MCF 10A (cell line): ENCODE results near the gene SAP30BP. TPM values are rescaled to one million over a fixed set of nuclear protein-coding genes. Genes with fewer than 3 reads are reported as not detected.

Source experiments
- BruUV-seq: library from RNA; stranded (reverse); fragments of 400-500 nt; replicated peaks from 2 replicates; lab custom pipeline; 2021; lab: Mats Ljungman, UMichigan
- CTCF ChIA-PET: fragments of 300-600 bp; sonication (Branson Sonifier 250); formaldehyde crosslinking; extraction: SDS; loops from one replicate; lab custom pipeline; 2021; ENCODE audit warnings: antibody characterized with exemption, inconsistent platforms; lab: Yijun Ruan, JAX
- POLR2A ChIA-PET: fragments of 300-600, 350-650 bp; sonication (Branson Sonifier 250); formaldehyde crosslinking; extraction: SDS; loops from one replicate; lab custom pipeline; 2020; ENCODE audit warnings: antibody characterized with exemption, inconsistent platforms; lab: Yijun Ruan, JAX
- DNase-seq: peaks from one replicate; pipeline ENCODE4 v3.0.0-alpha.2; 2018; ENCODE audit not compliant: unreplicated experiment
- H3K27ac Mint-ChIP-seq: one replicate; pipeline ENCODE4 v1.8.0; 2022; ENCODE audit warnings: mild to moderate bottlenecking, low read depth, mixed read lengths; ENCODE audit not compliant: unreplicated experiment
- H3K27me3 Mint-ChIP-seq: one replicate; pipeline ENCODE4 v1.8.0; 2022; ENCODE audit warnings: mixed read lengths; ENCODE audit not compliant: insufficient read depth, unreplicated experiment
- H3K36me3 Mint-ChIP-seq: one replicate; pipeline ENCODE4 v1.8.0; 2022; ENCODE audit warnings: mild to moderate bottlenecking, moderate library complexity, mixed read lengths; ENCODE audit not compliant: insufficient read depth, unreplicated experiment
- H3K4me1 Mint-ChIP-seq: one replicate; pipeline ENCODE4 v1.8.0; 2022; ENCODE audit warnings: mixed read lengths; ENCODE audit not compliant: insufficient read depth, unreplicated experiment
- H3K4me3 Mint-ChIP-seq: one replicate; pipeline ENCODE4 v1.8.0; 2022; ENCODE audit warnings: mild to moderate bottlenecking, moderate library complexity, mixed read lengths; ENCODE audit not compliant: unreplicated experiment
- H3K9me3 Mint-ChIP-seq: one replicate; pipeline ENCODE4 v1.8.0; 2022; ENCODE audit warnings: mixed read lengths; ENCODE audit not compliant: unreplicated experiment
- CTCF ChIP-seq: fragments of 200-600 bp; IDR thresholded peaks from one replicate; pipeline ENCODE4 v1.8.0; 2022; ENCODE audit warnings: antibody characterized with exemption, mild to moderate bottlenecking; ENCODE audit not compliant: unreplicated experiment
- intact Hi-C: fragments of 100-400 bp; cut with micrococcal nuclease; formaldehyde crosslinking; loops from 2 replicates; pipeline ENCODE4 v1.14.1; 2022
- total RNA-seq: library from RNA; stranded (reverse); gene quantifications from 2 replicates; pipeline ENCODE4 v1.2.3, GENCODE V29; 2022

Gene SAP30BP
- total RNA-seq, 1 experiment from 2014 or later: 123 TPM

- POLR2A ChIA-PET: interaction anchor here (0.6 to 4.0 kb wide), 19 partner anchors 8 to 228 kb away, joined by 3 to 48 read pairs (median 6); partner anchors contain the start of genes GALK1, ITGB4, TRIM65 and UNK
- CTCF ChIA-PET: interaction anchor here (0.7 to 1.6 kb wide), 5 partner anchors 11 to 80 kb away, joined by 3 to 8 read pairs (median 4); partner anchors contain the start of gene SMIM5
- no peak for TF ChIP-seq CTCF
- H3K27ac Mint-ChIP-seq: no peak overlapping the region
- DNase-seq: no peak
- no peak overlapping the region for H3K4me3 Mint-ChIP-seq
- intact Hi-C loops: no loop called here
- peaks cover 55% of the 10 kb centered on the region for H3K36me3 Mint-ChIP-seq
- no peaks in the 10 kb centered on the region for H3K9me3 Mint-ChIP-seq
- BruUV-seq: no TSS peak
- H3K27me3 Mint-ChIP-seq: no peaks in the 10 kb centered on the region
- peaks cover 15% of the 10 kb centered on the region for H3K4me1 Mint-ChIP-seq
These were observed 1.4 kb downstream of the SAP30BP start for GRCh38 chr17:75668489-75668888.

GRCh38 chr17:75670868-75671267 lies 3.7 kb downstream of the SAP30BP start:
- CTCF ChIA-PET: interaction anchor here (0.6 to 1.7 kb wide), 7 partner anchors 9 to 55 kb away, joined by 3 to 5 read pairs (median 4); no protein-coding TSS in a partner anchor
- POLR2A ChIA-PET: interaction anchor here (0.6 to 26.7 kb wide), 7 partner anchors 9 to 109 kb away, joined by 3 to 748 read pairs (median 4); partner anchors contain the start of gene ITGB4
- peaks cover 56% of the 10 kb centered on the region for H3K36me3 Mint-ChIP-seq
- no peaks in the 10 kb centered on the region for H3K9me3 Mint-ChIP-seq
- intact Hi-C loops: no loop called here
- DNase-seq: no peak
- TF ChIP-seq CTCF: no peak
- H3K27me3 Mint-ChIP-seq: no peaks in the 10 kb centered on the region
- peaks cover 8% of the 10 kb centered on the region for H3K4me1 Mint-ChIP-seq
- no peak overlapping the region for H3K27ac Mint-ChIP-seq
- H3K4me3 Mint-ChIP-seq: no peak overlapping the region
- no TSS peak for BruUV-seq

- no peak for DNase-seq
- Mint-ChIP-seq H3K4me1 (peaks cover 7% of the 10 kb centered on the region), H3K27me3 (no peaks in the 10 kb centered on the region), H3K9me3 (no peaks in the 10 kb centered on the region), H3K36me3 (peaks cover 67% of the 10 kb centered on the region), H3K4me3 (no peak overlapping the region), H3K27ac (no peak overlapping the region)
- no TSS peak for BruUV-seq
- intact Hi-C loops: no loop called here
- ChIA-PET POLR2A (interaction anchor here (0.9 to 26.7 kb wide), 5 partner anchors 12 to 169 kb away, joined by 3 to 748 read pairs (median 6); partner anchors contain the start of gene ITGB4), CTCF (interaction anchor here (0.9 to 2.2 kb wide), 5 partner anchors 9 to 233 kb away, joined by 3 to 22 read pairs (median 3); no protein-coding TSS in a partner anchor)
- no peak for TF ChIP-seq CTCF
These were observed 4.9 kb downstream of the SAP30BP start for GRCh38 chr17:75672011-75672410.

GRCh38 chr17:75673487-75673886 lies 6.3 kb downstream of the SAP30BP start:
- ChIA-PET CTCF (interaction anchor here (0.5 to 12.7 kb wide), 7 partner anchors 47 to 305 kb away, joined by 3 to 152 read pairs (median 4); partner anchors contain the start of genes ACOX1 and UNK), POLR2A (interaction anchor here (0.9 to 26.7 kb wide), 6 partner anchors 10 to 106 kb away, joined by 4 to 748 read pairs (median 11); partner anchors contain the start of gene ITGB4)
- no peak overlapping the region for H3K27ac Mint-ChIP-seq
- peaks cover 74% of the 10 kb centered on the region for H3K36me3 Mint-ChIP-seq
- no peak for DNase-seq
- H3K4me3 Mint-ChIP-seq: no peak overlapping the region
- BruUV-seq: no TSS peak
- peaks cover 2% of the 10 kb centered on the region for H3K4me1 Mint-ChIP-seq
- no peaks in the 10 kb centered on the region for H3K27me3 Mint-ChIP-seq
- no peaks in the 10 kb centered on the region for H3K9me3 Mint-ChIP-seq
- no peak for TF ChIP-seq CTCF
- intact Hi-C loops: no loop called here
